Neural crest cell (in vitro differentiated cells): ENCODE data around the gene ACVR1B. TPM values are rescaled to one million over a fixed set of nuclear protein-coding genes. Genes with fewer than 3 reads are reported as not detected.

Source experiments
- DNase-seq: peaks from one replicate; pipeline ENCODE4 v3.0.0; 2021; ENCODE audit warnings: low read depth, mixed read lengths, low spot score
- H3K27ac Mint-ChIP-seq: one replicate; pipeline ENCODE4 v1.8.0; 2021; ENCODE audit warnings: mild to moderate bottlenecking, mixed read lengths; ENCODE audit not compliant: unreplicated experiment
- H3K27me3 Mint-ChIP-seq: 2 replicates; pipeline ENCODE4 v1.8.0; 2021; ENCODE audit warnings: low read depth, mild to moderate bottlenecking, mixed read lengths
- H3K36me3 Mint-ChIP-seq: 2 replicates; pipeline ENCODE4 v1.8.0; 2021; ENCODE audit warnings: low read depth, mild to moderate bottlenecking, mixed read lengths
- H3K4me1 Mint-ChIP-seq: 2 replicates; pipeline ENCODE4 v1.8.0; 2021; ENCODE audit warnings: mixed read lengths
- H3K4me3 Mint-ChIP-seq: one replicate; pipeline ENCODE4 v1.8.0; 2021; ENCODE audit warnings: mild to moderate bottlenecking, mixed read lengths
- H3K9me3 Mint-ChIP-seq: 2 replicates; pipeline ENCODE4 v1.8.0; 2021; ENCODE audit warnings: mixed read lengths
- total RNA-seq: library from RNA; stranded (reverse); gene quantifications from 2 replicates; pipeline ENCODE4 v1.2.1, GENCODE V29; 2021
- TF ChIP-seq, protein P1 (sequence below): fragments of 200-600 bp; sonication (generic); conservative IDR thresholded peaks from 2 replicates; pipeline ENCODE4 v1.5.0; 2021; ENCODE audit warnings: antibody characterized with exemption, mild to moderate bottlenecking

The ACVR1B gene
- total RNA-seq, 1 donor from 2014 or later: 34.3 TPM

- Mint-ChIP-seq H3K4me1 (peaks cover 18% of the 10 kb centered on the region), H3K9me3 (no peaks in the 10 kb centered on the region), H3K36me3 (no peaks in the 10 kb centered on the region), H3K27ac (no peak overlapping the region), H3K4me3 (no peak overlapping the region), H3K27me3 (peaks cover 3% of the 10 kb centered on the region)
- TF ChIP-seq, protein P1, sequence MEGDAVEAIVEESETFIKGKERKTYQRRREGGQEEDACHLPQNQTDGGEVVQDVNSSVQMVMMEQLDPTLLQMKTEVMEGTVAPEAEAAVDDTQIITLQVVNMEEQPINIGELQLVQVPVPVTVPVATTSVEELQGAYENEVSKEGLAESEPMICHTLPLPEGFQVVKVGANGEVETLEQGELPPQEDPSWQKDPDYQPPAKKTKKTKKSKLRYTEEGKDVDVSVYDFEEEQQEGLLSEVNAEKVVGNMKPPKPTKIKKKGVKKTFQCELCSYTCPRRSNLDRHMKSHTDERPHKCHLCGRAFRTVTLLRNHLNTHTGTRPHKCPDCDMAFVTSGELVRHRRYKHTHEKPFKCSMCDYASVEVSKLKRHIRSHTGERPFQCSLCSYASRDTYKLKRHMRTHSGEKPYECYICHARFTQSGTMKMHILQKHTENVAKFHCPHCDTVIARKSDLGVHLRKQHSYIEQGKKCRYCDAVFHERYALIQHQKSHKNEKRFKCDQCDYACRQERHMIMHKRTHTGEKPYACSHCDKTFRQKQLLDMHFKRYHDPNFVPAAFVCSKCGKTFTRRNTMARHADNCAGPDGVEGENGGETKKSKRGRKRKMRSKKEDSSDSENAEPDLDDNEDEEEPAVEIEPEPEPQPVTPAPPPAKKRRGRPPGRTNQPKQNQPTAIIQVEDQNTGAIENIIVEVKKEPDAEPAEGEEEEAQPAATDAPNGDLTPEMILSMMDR: no peak
- DNase-seq: no peak
Observed at GRCh38 chr12:51920046-51920445, 31.5 kb upstream of the ACVR1B start.

- DNase-seq: no peak
- Mint-ChIP-seq H3K27me3 (peaks cover 3% of the 10 kb centered on the region), H3K4me3 (no peak overlapping the region), H3K4me1 (peaks cover 18% of the 10 kb centered on the region), H3K27ac (no peak overlapping the region), H3K36me3 (no peaks in the 10 kb centered on the region), H3K9me3 (no peaks in the 10 kb centered on the region)
- TF ChIP-seq, protein P1: no peak
Observed at GRCh38 chr12:51921017-51921725, 30.3 kb upstream of the ACVR1B start.

- H3K4me1 Mint-ChIP-seq: peaks cover 18% of the 10 kb centered on the region
- no peaks in the 10 kb centered on the region for H3K9me3 Mint-ChIP-seq
- H3K4me3 Mint-ChIP-seq: no peak overlapping the region
- DNase-seq: no peak
- H3K27me3 Mint-ChIP-seq: peaks cover 3% of the 10 kb centered on the region
- no peak overlapping the region for H3K27ac Mint-ChIP-seq
- no peaks in the 10 kb centered on the region for H3K36me3 Mint-ChIP-seq
- TF ChIP-seq, protein P1: no peak
Observed at GRCh38 chr12:51922146-51922545, 29.4 kb upstream of the ACVR1B start.

GRCh38 chr12:51922762-51923505 is 28.6 kb upstream of the ACVR1B start:
- peaks cover 3% of the 10 kb centered on the region for H3K27me3 Mint-ChIP-seq
- H3K27ac Mint-ChIP-seq: no peak overlapping the region
- peaks cover 15% of the 10 kb centered on the region for H3K4me1 Mint-ChIP-seq
- H3K9me3 Mint-ChIP-seq: no peaks in the 10 kb centered on the region
- TF ChIP-seq, protein P1: no peak
- no peak for DNase-seq
- H3K36me3 Mint-ChIP-seq: no peaks in the 10 kb centered on the region
- H3K4me3 Mint-ChIP-seq: no peak overlapping the region

- Mint-ChIP-seq H3K9me3 (no peaks in the 10 kb centered on the region), H3K4me1 (peaks cover 11% of the 10 kb centered on the region), H3K36me3 (no peaks in the 10 kb centered on the region), H3K27ac (peak overlapping the region; percentile 57), H3K27me3 (peaks cover 3% of the 10 kb centered on the region), H3K4me3 (no peak overlapping the region)
- TF ChIP-seq, protein P1: peak; percentile 79
- DNase-seq: peak; percentile 54
Observed at GRCh38 chr12:51923506-51924365, 27.8 kb upstream of the ACVR1B start.
